DMS153 (cell line): ENCODE results near the gene CCDC33.
A peak's percentile ranks its signal among the peaks of the same experiment; 100 is the strongest.

Experiments
- DNase-seq: peaks from one replicate; lab custom pipeline; 2025; lab: John Stamatoyannopoulos, UW

Gene CCDC33

GRCh38 chr15:74229686-74230085, 6.4 kb upstream of the CCDC33 start:
- no peak for DNase-seq

DNA sequence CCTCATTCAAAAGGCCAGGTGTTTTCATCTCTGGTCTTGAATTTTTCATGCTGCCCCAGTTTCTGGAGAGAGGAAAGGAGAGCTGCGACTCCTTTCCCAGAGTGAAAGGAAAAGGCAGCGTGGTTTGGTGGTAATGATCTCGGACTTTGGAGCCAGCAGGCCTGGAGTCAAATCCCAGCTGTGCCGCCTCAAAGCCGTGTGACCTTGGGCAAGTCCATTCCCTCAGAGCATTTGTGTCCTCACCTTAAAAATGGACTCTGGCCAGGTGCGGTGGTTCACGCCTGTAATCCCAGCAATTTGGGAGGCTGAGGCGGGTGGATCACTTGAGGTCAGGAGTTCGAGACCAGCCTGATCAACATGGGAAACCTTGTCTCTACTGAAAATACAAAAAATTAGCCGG, 4.7 kb upstream of the CCDC33 start:
- no peak for DNase-seq

DNA sequence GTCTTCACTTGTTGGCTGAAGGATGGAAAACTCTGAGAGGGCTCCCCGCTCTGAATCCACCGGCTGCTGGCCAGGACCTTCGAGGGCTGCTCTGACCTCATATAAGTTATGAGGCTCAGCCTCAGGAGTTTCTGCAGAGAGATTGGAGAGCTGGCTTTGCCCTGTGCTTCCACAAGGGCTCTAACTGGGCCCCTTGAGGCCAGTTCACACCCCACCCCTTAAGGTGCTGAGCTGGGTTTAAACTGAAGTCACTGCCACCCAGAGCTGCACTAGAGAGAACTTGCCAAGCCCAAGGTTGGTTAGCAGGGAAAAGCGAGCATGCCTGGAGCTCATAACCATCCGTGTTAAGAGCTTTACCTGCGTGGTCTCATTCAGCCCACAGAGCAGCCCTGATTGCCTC, 2.8 kb upstream of the CCDC33 start:
- DNase-seq = no peak

DNA sequence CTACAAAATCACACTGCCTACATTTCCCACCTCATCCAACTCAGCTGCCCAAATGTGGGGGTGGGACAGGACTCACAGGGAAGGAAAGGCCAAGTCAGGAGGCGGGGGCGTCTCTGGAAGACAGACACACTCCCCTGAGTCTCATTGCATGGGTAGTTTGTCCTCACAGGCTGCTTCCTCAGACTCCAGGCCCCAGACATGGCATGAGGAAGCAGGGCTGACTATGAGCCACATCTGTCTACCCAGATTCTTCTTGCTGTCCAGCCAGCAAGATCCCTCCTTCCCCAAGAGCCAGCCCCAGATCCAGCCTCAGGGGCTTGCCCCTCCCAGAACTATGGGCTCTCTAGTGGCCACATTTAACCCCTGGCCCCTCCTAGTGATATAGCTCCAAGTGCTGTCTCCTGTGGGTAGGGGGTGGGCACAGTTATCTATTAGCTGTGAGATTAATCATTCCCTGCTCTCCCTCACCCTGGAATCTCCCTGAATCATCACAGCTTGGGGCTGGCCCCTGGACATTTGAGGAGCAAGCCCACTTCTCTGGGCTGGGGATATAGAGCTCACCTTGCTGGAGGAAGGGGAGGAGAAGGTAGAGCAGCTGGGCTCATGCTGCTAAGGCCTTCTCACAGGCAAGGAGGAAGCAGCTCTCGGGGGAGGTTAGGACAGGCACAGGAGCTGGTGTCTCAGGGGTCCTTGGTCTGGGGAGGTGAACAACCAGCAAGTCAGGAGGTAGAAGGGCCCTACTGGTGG, 2.1 kb upstream of the CCDC33 start:
- DNase-seq = no peak

GRCh38 chr15:74234598-74234875, 1.6 kb upstream of the CCDC33 start:
- DNase-seq = no peak

DNA sequence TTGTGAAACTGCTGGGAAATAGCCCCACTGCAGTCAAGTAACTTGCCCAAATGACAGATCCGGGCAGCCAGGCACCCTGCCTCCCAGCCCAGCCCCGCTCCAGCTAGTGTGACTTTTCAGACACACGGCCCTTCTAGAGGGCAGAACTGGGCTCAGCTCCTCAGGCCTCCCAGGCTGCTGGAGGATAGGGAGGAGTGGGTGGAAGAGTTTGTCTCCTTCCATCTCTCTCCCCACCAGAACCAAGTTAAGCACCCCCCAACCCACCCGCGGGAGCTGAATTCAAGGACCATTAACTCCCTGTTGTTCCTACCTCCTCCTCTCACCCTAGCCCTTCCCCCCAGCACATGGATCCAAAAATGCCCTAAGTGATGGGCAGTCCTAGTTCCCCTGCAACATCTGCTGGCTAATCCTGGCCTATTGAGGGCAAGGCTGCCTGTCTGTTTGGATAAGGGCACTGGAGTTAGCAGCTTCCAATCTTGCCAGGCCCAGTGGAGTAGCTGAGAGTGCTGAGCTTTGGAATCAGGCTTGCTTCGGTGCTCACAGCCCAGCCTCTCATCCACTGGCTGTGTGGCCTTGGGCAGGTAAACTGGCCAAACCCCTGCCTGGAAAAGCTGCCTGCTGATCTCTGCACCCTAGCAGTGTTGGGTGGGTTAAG, 3.1 kb downstream of the CCDC33 start:
- DNase-seq = no peak

- peak; percentile 96 for DNase-seq
Observed at GRCh38 chr15:74240002-74240568, 4.0 kb downstream of the CCDC33 start.

- no peak for DNase-seq
Observed at GRCh38 chr15:74240897-74241614, 4.9 kb downstream of the CCDC33 start.

GRCh38 chr15:74242441-74243185, 6.5 kb downstream of the CCDC33 start:
- no peak for DNase-seq

GRCh38 chr15:74243431-74243830, 7.3 kb downstream of the CCDC33 start:
- DNase-seq = peak; percentile 22

GRCh38 chr15:74244822-74245341, 8.8 kb downstream of the CCDC33 start:
- no peak for DNase-seq

GRCh38 chr15:74245342-74245931, 9.3 kb downstream of the CCDC33 start:
- peak; percentile 80 for DNase-seq

GRCh38 chr15:74250266-74250665, 14.1 kb downstream of the CCDC33 start:
- DNase-seq = no peak

- DNase-seq = no peak
Observed at GRCh38 chr15:74251131-74251811, 15.1 kb downstream of the CCDC33 start.

DNA sequence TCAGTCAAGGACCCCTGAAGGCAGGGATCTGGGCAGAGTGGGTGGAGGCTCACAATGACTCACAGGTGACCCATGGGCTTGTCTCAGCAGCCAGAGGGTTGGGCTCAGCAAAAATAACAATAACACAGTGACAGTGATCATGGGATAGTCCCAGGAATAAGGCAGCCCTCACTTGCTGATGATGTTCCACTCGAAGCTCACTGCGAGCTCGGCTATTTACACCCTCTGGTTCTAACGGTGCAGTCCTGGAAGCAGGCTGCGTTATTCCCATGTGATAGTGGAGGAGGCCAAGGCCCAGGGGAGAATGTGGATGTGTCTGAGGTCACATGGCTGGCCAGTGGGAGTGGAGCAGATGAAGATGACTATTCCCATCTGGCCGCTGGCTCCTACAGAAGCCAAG, 16.2 kb downstream of the CCDC33 start:
- no peak for DNase-seq

DNA sequence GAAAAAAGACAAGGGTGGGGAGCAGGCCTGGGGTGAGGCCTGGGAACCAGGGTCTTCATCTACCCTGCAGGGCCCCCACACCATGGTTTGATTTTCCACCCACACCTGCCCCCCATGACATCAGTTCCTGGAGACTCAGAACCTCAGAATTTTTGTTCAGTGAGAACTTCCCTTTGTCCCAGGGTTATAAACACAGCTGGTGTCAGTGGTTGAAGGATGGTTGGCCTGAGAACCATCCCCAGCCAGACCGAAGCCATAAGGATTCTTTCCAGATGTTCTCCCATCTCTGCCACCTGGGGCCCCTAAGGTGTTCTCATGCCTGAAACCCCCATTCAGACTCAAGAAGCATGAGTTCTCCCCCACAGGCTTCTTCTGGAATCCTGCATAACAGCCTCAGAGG, 16.6 kb downstream of the CCDC33 start:
- DNase-seq = no peak

DNA sequence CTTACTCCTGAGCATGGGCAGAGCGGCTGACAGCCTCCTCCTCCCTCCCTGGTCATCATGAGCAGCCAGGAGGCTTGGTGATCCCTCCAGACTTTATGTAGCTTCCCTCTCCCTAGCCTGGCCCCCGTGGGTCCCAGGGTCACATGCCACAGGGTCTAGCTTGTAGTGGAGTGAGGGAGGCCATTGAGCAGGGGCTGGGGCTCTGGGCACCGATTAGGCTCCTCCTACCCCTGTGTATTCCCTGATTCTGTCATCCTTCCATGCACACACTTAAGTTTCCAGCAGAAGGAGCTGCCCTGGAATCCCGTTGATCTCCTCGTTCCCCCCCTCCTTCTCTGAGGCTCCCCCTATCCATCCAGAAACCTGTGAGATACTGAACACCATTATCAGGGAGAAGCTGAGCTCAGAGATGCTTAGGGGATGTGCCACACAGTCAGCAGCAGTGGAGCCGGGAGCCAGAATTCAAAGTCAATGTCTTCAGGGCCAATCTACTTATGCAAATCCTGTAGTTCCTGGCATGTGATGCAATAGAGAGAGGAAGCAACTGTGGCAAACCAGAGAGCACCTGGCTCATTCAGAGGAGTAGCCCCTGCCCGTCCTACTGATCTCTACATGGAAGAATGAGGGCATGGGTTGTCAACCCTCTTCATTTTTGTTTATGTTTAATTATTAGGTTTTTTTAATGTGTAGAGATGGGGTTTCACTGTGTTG, 17.2 kb downstream of the CCDC33 start:
- no peak for DNase-seq

DNA sequence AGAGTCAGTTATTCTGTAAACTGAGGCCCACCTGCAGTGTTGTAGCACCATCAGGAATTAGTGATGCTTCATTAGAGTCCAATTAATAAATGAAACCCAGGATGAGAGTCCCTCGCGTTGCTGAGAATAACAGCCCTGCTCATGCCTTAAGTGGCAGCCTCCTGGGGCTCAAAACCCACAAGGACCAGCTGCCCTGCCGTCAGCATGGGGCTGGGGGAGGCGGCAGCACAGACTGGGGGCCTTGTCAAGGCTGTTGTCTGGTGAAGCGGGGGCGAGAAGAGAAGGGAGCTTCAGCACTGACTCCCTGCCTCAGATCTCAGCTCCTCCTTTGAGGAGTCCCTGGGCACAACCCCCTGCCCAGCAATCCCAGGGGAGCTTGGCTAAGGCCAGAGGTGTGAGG, 21.0 kb downstream of the CCDC33 start:
- DNase-seq = no peak

DNA sequence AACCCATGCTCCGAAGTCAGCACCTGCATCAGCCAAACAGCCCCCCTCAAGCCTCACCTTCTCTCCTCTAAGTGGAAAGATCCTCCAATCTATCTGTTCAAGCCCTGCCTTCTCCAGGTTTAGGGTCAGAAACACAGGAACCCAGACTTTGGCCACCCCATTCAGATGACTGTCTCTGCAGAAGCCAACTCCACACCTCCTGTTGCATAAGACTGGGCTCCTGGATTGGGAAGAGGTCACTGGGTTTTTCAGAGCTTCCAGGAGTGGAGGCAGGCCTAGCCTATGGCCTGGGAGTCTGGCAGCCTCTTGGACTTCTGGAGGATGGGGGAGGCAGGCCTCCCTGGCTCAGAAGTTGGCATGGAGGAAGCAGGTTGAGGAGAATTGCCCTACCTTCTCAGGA, 21.5 kb downstream of the CCDC33 start:
- no peak for DNase-seq
